Upper lobe of left lung (tissue), 6 donors: ENCODE data around the gene BLOC1S5. TPM values are rescaled to one million over a fixed set of nuclear protein-coding genes. Genes with fewer than 3 reads are reported as not detected.
"Not testable (repeated sequence)": the region's sequence is repeated elsewhere in the genome, so short reads cannot be mapped to it uniquely, and the experiment has no call there.

Experiments
- ATAC-seq, 2 donors: fragments of 200-7000 bp; cut with Tn5 transposase; one replicate each; pipeline ENCODE4 v1.9.1; 2022; ENCODE audit warnings: mild to moderate bottlenecking in 2 of 2, moderate library complexity in 2 of 2; ENCODE audit not compliant: low FRiP score in 2 of 2
- DNase-seq, 2 donors: peaks; one replicate each; pipeline ENCODE4 v3.0.0-alpha.2; 2019 to 2020
- H3K27ac ChIP-seq, 4 donors: fragments of 200-600 bp; sonication (generic); one replicate each; pipeline ENCODE4 v1.5.1; 2016 to 2019
- H3K27me3 ChIP-seq, 4 donors: fragments of 200-600 bp; sonication (generic); one replicate each; pipeline ENCODE4 v1.5.1; 2017 to 2019
- H3K36me3 ChIP-seq, 4 donors: fragments of 200-600 bp; sonication (generic); one replicate each; pipeline ENCODE4 v1.5.1; 2016 to 2019
- H3K4me1 ChIP-seq, 4 donors: fragments of 200-600 bp; sonication (generic); one replicate each; pipeline ENCODE4 v1.5.1; 2018 to 2019
- H3K4me3 ChIP-seq, 4 donors: fragments of 200-600 bp; sonication (generic); one replicate each; pipeline ENCODE4 v1.5.1; 2017 to 2019; ENCODE audit warnings: mild to moderate bottlenecking in 2 of 4, moderate library complexity in 1 of 4
- H3K9me3 ChIP-seq, 4 donors: fragments of 200-600 bp; sonication (generic); one replicate each; pipeline ENCODE4 v1.5.1; 2018 to 2019
- EP300 ChIP-seq, 4 donors: sonication (generic); formaldehyde crosslinking; IDR thresholded peaks; one replicate each; pipeline ENCODE4 v1.5.1; 2017; ENCODE audit warnings: antibody characterized with exemption in 4 of 4, control low read depth in 2 of 4
- POLR2A ChIP-seq, 4 donors: fragments of 450-650 bp; IDR thresholded peaks; one replicate each; pipeline ENCODE4 v1.5.1; 2016 to 2017; ENCODE audit warnings: antibody characterized with exemption in 4 of 4, mild to moderate bottlenecking in 2 of 4
- POLR2AphosphoS5 ChIP-seq, 2 donors: sonication (generic); formaldehyde crosslinking; IDR thresholded peaks; one replicate each; pipeline ENCODE4 v1.5.1; 2017; ENCODE audit warnings: antibody characterized with exemption in 2 of 2
- WGBS, 2 donors: methylation state at CpG; one replicate each; pipeline ENCODE4 v1.1.5; 2017 to 2018; 5-methylcytosine and 5-hydroxymethylcytosine counted together
- total RNA-seq, 6 donors: library from RNA; depleted of rRNA in 4 of 6; stranded (reverse); fragments of >200 nt in 4 of 6; gene quantifications; one replicate each; pipeline versions ENCODE4 v1.1.0 to v1.2.1, GENCODE V29; 2016 to 2021
- TF ChIP-seq, protein P1 (sequence below), 6 experiments: fragments of 450-650 bp in 4 of 6; fragments of 200-600 bp in 2 of 6; sonication (generic) in 2 of 6; IDR thresholded peaks; one replicate each; pipeline ENCODE4 v1.5.1; 2016 to 2019; ENCODE audit warnings: antibody characterized with exemption in 6 of 6
- donor health status: DM: no; HTN: no; CAD: no; lungs with moderate emphysema.
- donor health status: DM: no; HTN: yes; CAD: no; lungs with severe emphysema.

The BLOC1S5 gene
- total RNA-seq, 6 donors from 2014 or later, result 10.0 to 15.0 (median 11.9) TPM

GRCh38 chr6:7991536-7991935, 72.7 kb downstream of the BLOC1S5 start:
- H3K4me1 ChIP-seq, result peaks cover 1 to 12% (median 7%) of the 10 kb centered on the region in 4 donors
- no peaks in the 10 kb centered on the region for H3K36me3 ChIP-seq
- DNase-seq (no peak), ATAC-seq (no peak)
- no peaks in the 10 kb centered on the region for H3K9me3 ChIP-seq
- 89 to 100% methylated on average over 1 of the region's 1 CpG for WGBS, 2 donors
- TF ChIP-seq, protein P1, sequence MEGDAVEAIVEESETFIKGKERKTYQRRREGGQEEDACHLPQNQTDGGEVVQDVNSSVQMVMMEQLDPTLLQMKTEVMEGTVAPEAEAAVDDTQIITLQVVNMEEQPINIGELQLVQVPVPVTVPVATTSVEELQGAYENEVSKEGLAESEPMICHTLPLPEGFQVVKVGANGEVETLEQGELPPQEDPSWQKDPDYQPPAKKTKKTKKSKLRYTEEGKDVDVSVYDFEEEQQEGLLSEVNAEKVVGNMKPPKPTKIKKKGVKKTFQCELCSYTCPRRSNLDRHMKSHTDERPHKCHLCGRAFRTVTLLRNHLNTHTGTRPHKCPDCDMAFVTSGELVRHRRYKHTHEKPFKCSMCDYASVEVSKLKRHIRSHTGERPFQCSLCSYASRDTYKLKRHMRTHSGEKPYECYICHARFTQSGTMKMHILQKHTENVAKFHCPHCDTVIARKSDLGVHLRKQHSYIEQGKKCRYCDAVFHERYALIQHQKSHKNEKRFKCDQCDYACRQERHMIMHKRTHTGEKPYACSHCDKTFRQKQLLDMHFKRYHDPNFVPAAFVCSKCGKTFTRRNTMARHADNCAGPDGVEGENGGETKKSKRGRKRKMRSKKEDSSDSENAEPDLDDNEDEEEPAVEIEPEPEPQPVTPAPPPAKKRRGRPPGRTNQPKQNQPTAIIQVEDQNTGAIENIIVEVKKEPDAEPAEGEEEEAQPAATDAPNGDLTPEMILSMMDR (IDR thresholded peaks at IDR 0.05), result no peak
- H3K27me3 ChIP-seq, result no peaks in the 10 kb centered on the region
- no peak overlapping the region for H3K27ac ChIP-seq
- no peak overlapping the region for H3K4me3 ChIP-seq

GRCh38 chr6:7986219-7986618, 78.0 kb downstream of the BLOC1S5 start:
- H3K4me1 ChIP-seq, result no peaks in the 10 kb centered on the region
- H3K27ac ChIP-seq, result no peak overlapping the region
- no peaks in the 10 kb centered on the region for H3K36me3 ChIP-seq
- H3K4me3 ChIP-seq, result no peak overlapping the region
- DNase-seq (peak in 1 of 2 donors; percentile 75), ATAC-seq (no peak)
- 88 to 90% methylated on average over 30 to 31 of the region's 31 CpGs for WGBS, 2 donors
- H3K9me3 ChIP-seq, result no peaks in the 10 kb centered on the region
- H3K27me3 ChIP-seq, result no peaks in the 10 kb centered on the region
- TF ChIP-seq POLR2A (IDR thresholded peaks at IDR 0.05) (no peak), EP300 (IDR thresholded peaks at IDR 0.05) (no peak), POLR2AphosphoS5 (IDR thresholded peaks at IDR 0.05) (no peak)
- TF ChIP-seq, protein P1 (IDR thresholded peaks at IDR 0.05), result no peak

DNA sequence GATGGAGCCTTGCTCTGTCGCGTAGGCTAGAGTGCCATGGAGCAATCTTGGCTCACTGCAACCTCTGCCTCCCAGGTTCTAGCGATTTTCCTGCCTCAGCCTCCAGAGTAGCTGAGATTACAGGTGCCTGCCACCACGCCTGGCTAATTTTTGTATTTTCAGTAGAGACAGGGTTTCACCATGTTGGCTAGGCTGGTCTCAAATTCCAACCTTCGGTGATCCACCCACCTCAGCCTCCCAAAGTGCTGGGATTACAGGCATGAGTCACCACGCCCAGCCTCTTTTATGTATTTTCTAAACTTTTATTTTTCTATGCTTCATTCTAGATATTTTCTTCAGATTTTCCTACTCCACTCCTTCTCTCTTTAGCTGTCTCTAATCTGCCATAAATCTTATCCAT, 80.2 kb downstream of the BLOC1S5 start:
- not testable (repeated sequence) for ATAC-seq, H3K27me3 ChIP-seq, H3K27ac ChIP-seq, H3K36me3 ChIP-seq, H3K4me1 ChIP-seq, H3K4me3 ChIP-seq, DNase-seq, H3K9me3 ChIP-seq
- WGBS, 2 donors, result 78 to 79% methylated on average over 6 of the region's 6 CpGs

DNA sequence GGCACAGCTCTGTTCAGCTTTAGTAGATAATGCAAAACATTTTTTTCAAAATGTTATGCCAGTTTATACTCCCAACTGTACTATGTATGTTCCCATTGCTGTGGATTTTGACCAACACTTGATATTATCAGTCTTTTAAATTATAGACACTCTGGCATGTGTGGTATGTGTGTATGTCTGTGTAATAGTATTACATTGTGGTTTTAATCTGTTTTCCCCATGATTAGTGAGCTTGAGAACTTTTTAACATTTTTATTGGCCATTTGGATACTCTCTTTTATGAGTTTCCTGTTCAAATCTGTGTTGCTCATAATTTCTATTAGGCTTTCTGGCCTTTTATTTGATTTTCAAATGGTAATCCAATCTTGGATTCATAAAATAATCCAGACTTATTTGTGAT, 84.4 kb downstream of the BLOC1S5 start:
- Histone ChIP-seq H3K27ac (no peak overlapping the region), H3K4me1 (peaks cover 12 to 21% (median 16%) of the 10 kb centered on the region in 4 donors), H3K9me3 (no peaks in the 10 kb centered on the region), H3K4me3 (no peak overlapping the region), H3K27me3 (no peaks in the 10 kb centered on the region), H3K36me3 (no peaks in the 10 kb centered on the region)
- TF ChIP-seq EP300 (IDR thresholded peaks at IDR 0.05), result no peak
- TF ChIP-seq, protein P1 (IDR thresholded peaks at IDR 0.05), result no peak
- TF ChIP-seq POLR2A (IDR thresholded peaks at IDR 0.05), result no peak
- TF ChIP-seq POLR2AphosphoS5 (IDR thresholded peaks at IDR 0.05), result no peak
- DNase-seq, result no peak
- no peak for ATAC-seq

DNA sequence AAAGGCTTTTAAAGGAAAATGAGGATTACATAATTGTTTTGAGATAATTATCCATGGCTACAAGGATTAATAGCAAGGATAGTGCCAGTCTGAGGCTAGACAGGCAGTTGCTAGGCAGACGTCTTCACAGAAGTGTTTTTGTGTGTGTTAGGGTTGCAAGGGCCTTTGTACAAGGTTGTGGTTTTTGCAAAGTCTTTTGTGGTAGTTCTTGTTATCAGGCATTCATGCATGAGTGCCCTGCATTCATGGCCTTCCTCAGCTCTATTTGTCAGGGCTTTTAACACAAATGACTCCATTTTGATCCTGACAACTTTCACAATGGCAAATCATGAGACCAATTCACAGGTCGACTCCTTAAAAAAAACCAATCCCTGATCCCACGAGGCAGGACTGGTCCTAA, 85.5 kb downstream of the BLOC1S5 start:
- Histone ChIP-seq H3K36me3 (no peaks in the 10 kb centered on the region), H3K4me3 (no peak overlapping the region), H3K27ac (no peak overlapping the region), H3K9me3 (no peaks in the 10 kb centered on the region), H3K4me1 (peaks cover 17 to 32% (median 23%) of the 10 kb centered on the region in 4 donors), H3K27me3 (no peaks in the 10 kb centered on the region)
- TF ChIP-seq EP300 (IDR thresholded peaks at IDR 0.05) (no peak), POLR2A (IDR thresholded peaks at IDR 0.05) (no peak), POLR2AphosphoS5 (IDR thresholded peaks at IDR 0.05) (no peak)
- TF ChIP-seq, protein P1 (IDR thresholded peaks at IDR 0.05), result no peak
- no peak for DNase-seq
- no peak for ATAC-seq
- WGBS, 2 donors, result 72 to 78% methylated on average over 3 of the region's 3 CpGs
